Endothelial cell of umbilical vein (primary cell): ENCODE measurements around the gene RBM20. TPM values are rescaled to one million over a fixed set of nuclear protein-coding genes. Genes with fewer than 3 reads are reported as not detected.

Experiments
- BruUV-seq: library from RNA; stranded (reverse); fragments of 400-500 nt; replicated peaks from 2 replicates; lab custom pipeline; 2021; lab: Mats Ljungman, UMichigan
- CTCF ChIA-PET: fragments of 300-600, 350-600 bp; sonication (Branson Sonifier 250); formaldehyde crosslinking; loops from one replicate; lab custom pipeline; 2021; ENCODE audit warnings: antibody characterized with exemption, inconsistent platforms; lab: Charles Lee
- POLR2A ChIA-PET: fragments of 300-600, 350-600 bp; sonication (Branson Sonifier 250); formaldehyde crosslinking; loops from one replicate; lab custom pipeline; 2021; ENCODE audit warnings: antibody characterized with exemption, inconsistent platforms; lab: Charles Lee
- DNase-seq: peaks from one replicate; pipeline ENCODE4 v3.0.0-alpha.2; 2011; ENCODE audit warnings: low read depth, low spot score
- FAIRE-seq: peaks from 2 replicates; lab custom pipeline; 2011; peaks lifted over from hg19 to GRCh38; lab: Jason Lieb, UNC
- H2AFZ ChIP-seq: 2 replicates; pipeline ENCODE4 v1.6.0; 2012; ENCODE audit warnings: low read depth, low read length, control low read depth, inconsistent platforms
- H3K27ac ChIP-seq: 2 replicates; pipeline ENCODE4 v1.5.1; 2011; ENCODE audit warnings: low read depth, mild to moderate bottlenecking, control low read depth, low read length, moderate library complexity; ENCODE audit not compliant: insufficient read depth
- H3K27me3 ChIP-seq, 2 experiments: 2 replicates each; pipeline versions ENCODE4 v1.6.0 to v1.6.1; 2011; ENCODE audit warnings: low read length in 2 of 2, mixed read lengths in 1 of 2; ENCODE audit not compliant: control insufficient read depth in 2 of 2, insufficient read depth in 2 of 2
- H3K36me3 ChIP-seq, 2 experiments: 2 replicates in 1 of 2; 3 replicates in 1 of 2; pipeline ENCODE4 v1.5.1; 2011; ENCODE audit warnings: low read length in 2 of 2, mild to moderate bottlenecking in 1 of 2, moderate library complexity in 1 of 2; ENCODE audit not compliant: control insufficient read depth in 2 of 2, insufficient read depth in 2 of 2; ENCODE audit errors: extremely low read depth in 1 of 2
- H3K4me1 ChIP-seq: 3 replicates; pipeline ENCODE4 v1.5.1; 2011; ENCODE audit warnings: mild to moderate bottlenecking, low read length; ENCODE audit not compliant: control insufficient read depth, insufficient read depth; ENCODE audit errors: extremely low read depth
- H3K4me2 ChIP-seq: 2 replicates; pipeline ENCODE4 v1.6.1; 2011; ENCODE audit warnings: low read length, control low read depth, mixed read lengths; ENCODE audit not compliant: insufficient read depth
- H3K4me3 ChIP-seq, 3 experiments: fragments of 200-600 bp in 1 of 3; sonication (generic), shearing (Covaris generic) in 1 of 3; replicated peaks in 1 of 3; 2 replicates each; pipeline ENCODE4 v1.5.1; 2011 to 2016; ENCODE audit warnings: control low read depth in 3 of 3, low read length in 3 of 3, mild to moderate bottlenecking in 2 of 3, inconsistent platforms in 1 of 3, low read depth in 1 of 3, moderate library complexity in 1 of 3; ENCODE audit not compliant: insufficient read depth in 1 of 3
- H3K79me2 ChIP-seq: 2 replicates; pipeline ENCODE4 v1.6.0; 2012; ENCODE audit warnings: low read length, inconsistent platforms; ENCODE audit not compliant: control insufficient read depth, insufficient read depth
- H3K9ac ChIP-seq: replicated peaks from 2 replicates; pipeline ENCODE3; 2011; ENCODE audit warnings: low read length, control low read depth; ENCODE audit not compliant: insufficient read depth; ENCODE audit errors: extremely low read depth
- H3K9me1 ChIP-seq: replicated peaks from 3 replicates; pipeline ENCODE4 v1.6.0; 2011; ENCODE audit warnings: mild to moderate bottlenecking, low read length; ENCODE audit not compliant: control insufficient read depth, insufficient read depth; ENCODE audit errors: extremely low read depth
- H3K9me3 ChIP-seq: replicated peaks from 2 replicates; pipeline ENCODE4 v1.5.1; 2012; ENCODE audit warnings: low read length, inconsistent platforms; ENCODE audit not compliant: control insufficient read depth, insufficient read depth
- H4K20me1 ChIP-seq: replicated peaks from 2 replicates; pipeline ENCODE3; 2011; ENCODE audit warnings: mild to moderate bottlenecking, low read length; ENCODE audit not compliant: control insufficient read depth, insufficient read depth; ENCODE audit errors: extremely low read depth
- FOS ChIP-seq: IDR thresholded peaks from 2 replicates; pipeline ENCODE4 v1.6.1; 2011; ENCODE audit warnings: mild to moderate bottlenecking, low read length, moderate library complexity, borderline replicate concordance; ENCODE audit not compliant: insufficient read depth
- dilution Hi-C: fragments of 300-500 bp; cut with MboI; formaldehyde crosslinking; loops from one replicate; pipeline ENCODE4 v1.15.0; 2019; ENCODE audit warnings: low sequenced_read_pairs; ENCODE audit not compliant: extremely low pct_ligation_motif_present
- intact Hi-C: fragments of 100-400 bp; cut with micrococcal nuclease; formaldehyde crosslinking; loops from one replicate; pipeline ENCODE4 v1.10.0; 2022
- polyA plus RNA-seq, 4 experiments: library from polyadenylated mRNA; depleted of rRNA in 3 of 4; stranded (reverse) in 3 of 4; unstranded in 1 of 4; fragments of >200 nt; gene quantifications; 2 replicates each; pipeline versions ENCODE4 v1.2.1 to v1.2.3, GENCODE V29; 2011 to 2012; ENCODE audit warnings: missing spikeins in 1 of 4
- total RNA-seq: library from RNA; stranded (reverse); gene quantifications from 2 replicates; pipeline ENCODE4 v1.2.3, GENCODE V29; 2021
- TF ChIP-seq, protein P1 (sequence below), 2 donors: IDR thresholded peaks; 1 replicate in 1 of 2; 2 replicates in 1 of 2; pipeline ENCODE4 v1.5.1; 2011; ENCODE audit warnings: low read length in 2 of 2, mild to moderate bottlenecking in 2 of 2, moderate library complexity in 2 of 2, control low read depth in 1 of 2, inconsistent platforms in 1 of 2, low read depth in 1 of 2; ENCODE audit not compliant: insufficient read depth in 1 of 2; ENCODE audit errors: extremely low read depth in 1 of 2

Gene RBM20
- total and polyA plus RNA-seq, 2 donors (not counting 3 experiments of a cell fraction or from before 2014, with no cell fraction given) = 0.04 TPM; not detected in 1

DNA sequence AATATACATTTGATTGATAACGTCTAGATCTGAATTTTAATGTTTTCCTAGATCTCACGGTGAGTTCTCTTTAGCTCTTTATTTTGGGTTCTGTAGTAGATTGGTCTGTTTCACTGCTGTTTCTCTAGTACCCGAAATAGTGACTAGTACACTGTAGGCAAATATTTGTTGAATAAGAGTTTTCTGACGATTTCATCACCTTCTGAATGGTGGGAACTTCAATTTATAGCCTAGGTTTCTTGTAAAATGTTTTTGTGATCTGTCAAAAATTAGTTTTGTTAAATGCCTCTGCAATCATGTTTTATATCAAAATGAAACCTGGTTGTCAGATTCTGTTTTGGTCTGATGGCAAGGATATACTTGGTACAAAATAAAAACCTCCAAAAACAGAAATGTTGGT is 237.8 kb downstream of the RBM20 start:
- BruUV-seq = no TSS peak
- H3K27me3 ChIP-seq = no peaks in the 10 kb centered on the region
- H3K9ac ChIP-seq = no peak overlapping the region
- TF ChIP-seq FOS = no peak
- no peaks in the 10 kb centered on the region for H3K79me2 ChIP-seq
- H3K9me3 ChIP-seq = no peaks in the 10 kb centered on the region
- H2AFZ ChIP-seq = no peak overlapping the region
- H4K20me1 ChIP-seq = no peaks in the 10 kb centered on the region
- no peak for DNase-seq
- no peaks in the 10 kb centered on the region for H3K4me1 ChIP-seq
- intact Hi-C loops (no loop called here), dilution Hi-C loops (no loop called here)
- H3K36me3 ChIP-seq = no peaks in the 10 kb centered on the region
- POLR2A ChIA-PET = no interaction called here
- H3K4me2 ChIP-seq = no peak overlapping the region
- no peak overlapping the region for H3K4me3 ChIP-seq
- no peak overlapping the region for H3K27ac ChIP-seq
- no peak for FAIRE-seq
- CTCF ChIA-PET = interaction anchor here (0.6 to 2.0 kb wide), 3 partner anchors 9 to 143 kb away, joined by 3 to 10 read pairs (median 4); no protein-coding TSS in a partner anchor
- no peaks in the 10 kb centered on the region for H3K9me1 ChIP-seq

DNA sequence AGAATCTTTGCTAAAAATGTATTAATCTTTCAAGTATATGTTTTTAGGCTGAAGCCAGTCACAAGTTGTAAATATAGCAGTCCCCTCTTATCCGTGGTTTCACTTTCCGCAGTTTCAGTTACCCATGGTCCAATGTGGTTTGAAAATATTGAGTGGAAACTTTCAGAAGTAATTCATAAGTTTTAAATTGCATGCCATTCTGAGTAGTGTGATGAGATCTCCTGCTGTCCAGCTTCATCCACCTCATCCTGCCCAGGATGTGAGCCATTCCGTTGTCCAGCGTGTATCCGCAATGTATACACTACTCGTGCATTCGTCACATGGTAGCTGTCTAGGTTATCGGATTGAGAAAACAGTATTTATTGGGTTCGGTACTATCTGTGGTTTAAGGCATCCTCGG is 239.8 kb downstream of the RBM20 start:
- H4K20me1 ChIP-seq = no peaks in the 10 kb centered on the region
- H3K27ac ChIP-seq = no peak overlapping the region
- intact Hi-C loops = no loop called here
- no TSS peak for BruUV-seq
- no peak overlapping the region for H2AFZ ChIP-seq
- no peaks in the 10 kb centered on the region for H3K4me1 ChIP-seq
- dilution Hi-C loops = no loop called here
- no peaks in the 10 kb centered on the region for H3K9me3 ChIP-seq
- FAIRE-seq (no peak), DNase-seq (no peak)
- peaks cover 0 to 4% of the 10 kb centered on the region in 2 experiments for H3K36me3 ChIP-seq
- H3K9me1 ChIP-seq = no peaks in the 10 kb centered on the region
- H3K9ac ChIP-seq = no peak overlapping the region
- ChIA-PET CTCF (interaction anchor here (1.2 kb wide), 1 partner anchor 38 kb away, joined by 3 read pairs; no protein-coding TSS in a partner anchor), POLR2A (no interaction called here)
- no peaks in the 10 kb centered on the region for H3K27me3 ChIP-seq
- H3K4me2 ChIP-seq = no peak overlapping the region
- TF ChIP-seq, protein P1, sequence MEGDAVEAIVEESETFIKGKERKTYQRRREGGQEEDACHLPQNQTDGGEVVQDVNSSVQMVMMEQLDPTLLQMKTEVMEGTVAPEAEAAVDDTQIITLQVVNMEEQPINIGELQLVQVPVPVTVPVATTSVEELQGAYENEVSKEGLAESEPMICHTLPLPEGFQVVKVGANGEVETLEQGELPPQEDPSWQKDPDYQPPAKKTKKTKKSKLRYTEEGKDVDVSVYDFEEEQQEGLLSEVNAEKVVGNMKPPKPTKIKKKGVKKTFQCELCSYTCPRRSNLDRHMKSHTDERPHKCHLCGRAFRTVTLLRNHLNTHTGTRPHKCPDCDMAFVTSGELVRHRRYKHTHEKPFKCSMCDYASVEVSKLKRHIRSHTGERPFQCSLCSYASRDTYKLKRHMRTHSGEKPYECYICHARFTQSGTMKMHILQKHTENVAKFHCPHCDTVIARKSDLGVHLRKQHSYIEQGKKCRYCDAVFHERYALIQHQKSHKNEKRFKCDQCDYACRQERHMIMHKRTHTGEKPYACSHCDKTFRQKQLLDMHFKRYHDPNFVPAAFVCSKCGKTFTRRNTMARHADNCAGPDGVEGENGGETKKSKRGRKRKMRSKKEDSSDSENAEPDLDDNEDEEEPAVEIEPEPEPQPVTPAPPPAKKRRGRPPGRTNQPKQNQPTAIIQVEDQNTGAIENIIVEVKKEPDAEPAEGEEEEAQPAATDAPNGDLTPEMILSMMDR (IDR thresholded peaks at IDR 0.05; ENCODE audit: extremely low read depth in 1 of 2, insufficient read depth in 1 of 2, low read depth in 1 of 2, low read length in 2 of 2) = no peak
- H3K4me3 ChIP-seq = no peak overlapping the region
- H3K79me2 ChIP-seq = no peaks in the 10 kb centered on the region
